M059J (cell line): ENCODE data around the gene PBX1. TPM values are rescaled to one million over a fixed set of nuclear protein-coding genes. Genes with fewer than 3 reads are reported as not detected.

Experiments
- DNase-seq: peaks from one replicate; pipeline ENCODE4 v3.0.0-alpha.2; 2012; ENCODE audit warnings: low read depth
- total RNA-seq: library from RNA; depleted of rRNA; stranded (reverse); fragments of >200 nt; shearing (Covaris generic); gene quantifications from 2 replicates; pipeline ENCODE4 v1.2.3, GENCODE V29; 2014

Gene PBX1
- total RNA-seq, 1 experiment from 2014 or later = 20.2 TPM

GRCh38 chr1:164756741-164757140, 197.8 kb downstream of the PBX1 start:
- no peak for DNase-seq

DNA sequence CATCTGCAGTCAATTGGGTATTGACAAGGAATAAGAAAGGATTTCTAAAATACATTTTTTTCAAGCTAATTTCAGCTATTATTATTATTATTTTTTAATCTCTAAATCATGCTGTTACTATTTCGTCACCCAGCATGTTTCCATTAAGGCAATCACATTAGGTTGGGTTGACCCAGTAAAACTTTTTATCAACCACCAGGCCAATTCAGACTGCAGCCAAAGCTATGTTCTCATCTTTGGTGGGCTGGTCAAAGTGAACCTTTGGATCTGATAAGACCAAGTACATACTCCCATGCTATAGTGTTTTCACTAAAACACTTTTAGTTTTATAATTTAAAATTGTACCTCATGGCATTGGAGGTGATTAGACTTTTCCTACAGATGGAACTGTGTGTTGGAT, 198.6 kb downstream of the PBX1 start:
- DNase-seq = no peak

- DNase-seq = no peak
Measured at GRCh38 chr1:164759144-164759920, 200.3 kb downstream of the PBX1 start.

DNA sequence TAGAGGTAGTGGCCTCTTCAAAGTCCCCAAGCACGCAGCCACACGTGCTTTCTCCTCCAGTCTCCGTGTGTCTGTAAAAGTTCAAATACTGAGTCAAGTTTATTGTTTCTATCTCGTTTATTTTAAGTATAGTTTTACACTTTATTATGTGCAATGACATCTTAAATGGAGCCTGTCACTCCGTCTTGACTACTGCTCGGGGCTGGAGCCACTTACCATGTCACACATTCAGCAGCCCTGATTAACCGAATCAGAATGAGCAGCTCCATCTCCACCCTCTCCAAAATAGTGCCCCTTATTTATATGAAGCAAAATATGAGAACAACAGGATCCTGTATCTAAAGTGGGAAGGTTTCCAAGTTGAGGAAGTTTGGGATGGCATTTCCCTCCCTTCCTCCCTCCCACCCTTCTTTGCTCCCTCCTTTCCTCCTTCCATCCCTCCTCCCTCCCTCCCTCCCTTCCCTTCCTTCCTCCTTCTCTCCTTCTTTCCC, 201.0 kb downstream of the PBX1 start:
- DNase-seq = no peak

GRCh38 chr1:164760569-164760968, 201.6 kb downstream of the PBX1 start:
- no peak for DNase-seq

DNA sequence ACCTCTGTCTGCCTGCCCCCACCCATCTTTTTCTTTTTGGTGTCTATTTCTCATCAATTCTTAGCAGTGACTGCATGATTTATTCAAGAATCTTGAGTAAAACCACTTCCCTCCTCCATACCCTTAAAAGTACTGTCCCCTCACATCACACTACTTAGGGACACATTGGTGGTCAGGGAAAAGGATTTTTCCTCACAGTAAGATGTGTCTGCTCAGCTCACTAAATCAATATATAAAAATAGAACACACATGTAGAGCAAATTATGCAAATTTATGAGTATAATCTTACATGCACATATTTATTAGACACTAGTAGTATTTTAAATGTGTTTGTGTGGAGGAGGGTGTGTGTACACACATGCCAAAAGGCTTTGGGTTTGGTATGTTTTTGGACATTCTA, 202.0 kb downstream of the PBX1 start:
- DNase-seq = no peak

- no peak for DNase-seq
Measured at GRCh38 chr1:164763098-164763497, 204.1 kb downstream of the PBX1 start.

- peak; percentile 42 for DNase-seq
Measured at GRCh38 chr1:164764333-164764732, 205.3 kb downstream of the PBX1 start.

DNA sequence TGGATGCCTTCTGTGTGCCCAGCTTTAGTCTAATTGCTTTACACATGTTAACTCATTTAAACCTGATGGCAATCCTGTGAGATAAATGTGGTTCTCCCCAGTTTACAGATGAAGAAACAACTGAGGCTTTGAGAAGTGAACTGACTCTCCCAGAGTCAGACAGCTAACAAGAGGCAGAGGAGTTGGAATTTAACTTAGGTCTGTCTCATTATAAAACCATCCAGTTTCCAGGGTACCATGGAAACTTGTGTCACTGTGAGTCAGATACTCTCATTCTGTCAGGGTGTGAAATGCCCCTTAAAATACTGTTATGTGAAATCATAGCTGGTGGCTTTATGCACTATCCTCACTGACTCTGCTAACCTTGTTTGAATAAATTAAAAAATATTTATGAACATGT, 206.6 kb downstream of the PBX1 start:
- DNase-seq = peak; percentile 94

- peak; percentile 30 for DNase-seq
Measured at GRCh38 chr1:164765992-164766720, 207.2 kb downstream of the PBX1 start.

- DNase-seq = peak; percentile 38
Measured at GRCh38 chr1:164767752-164768402, 208.9 kb downstream of the PBX1 start.

- no peak for DNase-seq
Measured at GRCh38 chr1:164768619-164769018, 209.6 kb downstream of the PBX1 start.

GRCh38 chr1:164769486-164770130, 210.6 kb downstream of the PBX1 start:
- no peak for DNase-seq

DNA sequence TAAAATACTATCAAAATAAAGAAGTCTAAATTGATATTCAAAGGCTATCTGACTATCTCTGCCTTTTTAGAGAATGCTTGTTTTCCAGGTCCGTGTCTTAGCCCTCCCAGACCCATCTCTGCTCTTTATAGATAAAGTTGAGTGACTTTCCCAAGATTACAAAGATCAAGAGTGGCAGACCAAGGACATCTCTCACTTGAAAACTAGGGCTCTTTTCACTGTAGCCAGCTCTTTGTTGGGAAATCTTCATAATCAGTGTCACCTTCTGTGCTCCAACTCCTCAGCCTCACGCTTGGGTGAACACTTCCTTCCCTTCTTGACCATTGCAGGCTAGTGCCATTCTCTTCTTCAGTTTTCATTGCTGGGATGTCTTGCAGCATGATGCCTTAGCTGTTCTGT, 211.1 kb downstream of the PBX1 start:
- DNase-seq = no peak

DNA sequence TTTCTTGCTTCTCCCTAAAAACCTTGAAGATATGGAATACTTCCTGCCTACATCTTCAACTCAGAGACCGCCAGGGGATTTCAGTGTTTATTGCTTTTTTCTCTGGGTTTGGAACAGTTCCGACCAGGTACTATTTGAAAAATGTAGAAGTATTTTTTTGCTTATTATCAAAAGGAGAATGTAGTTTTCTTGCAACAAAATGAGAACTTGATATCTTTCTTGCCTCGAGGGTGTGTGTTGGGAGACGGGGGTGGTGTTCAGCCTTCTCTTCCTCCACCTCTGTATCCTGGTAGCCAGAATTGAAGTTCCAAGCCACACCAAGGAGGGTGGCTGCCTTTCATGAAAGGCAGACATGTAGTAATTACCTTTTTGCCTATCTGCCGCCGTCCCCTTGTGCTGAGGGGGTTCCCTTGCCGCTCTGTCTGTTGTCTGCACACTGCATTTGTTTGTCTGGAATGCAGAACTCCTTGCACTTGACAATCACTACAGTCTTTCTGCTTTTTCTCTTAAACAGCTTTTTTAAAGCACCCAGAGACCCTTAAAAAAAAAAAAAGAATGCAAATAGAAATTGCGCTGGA, 212.1 kb downstream of the PBX1 start:
- no peak for DNase-seq

DNA sequence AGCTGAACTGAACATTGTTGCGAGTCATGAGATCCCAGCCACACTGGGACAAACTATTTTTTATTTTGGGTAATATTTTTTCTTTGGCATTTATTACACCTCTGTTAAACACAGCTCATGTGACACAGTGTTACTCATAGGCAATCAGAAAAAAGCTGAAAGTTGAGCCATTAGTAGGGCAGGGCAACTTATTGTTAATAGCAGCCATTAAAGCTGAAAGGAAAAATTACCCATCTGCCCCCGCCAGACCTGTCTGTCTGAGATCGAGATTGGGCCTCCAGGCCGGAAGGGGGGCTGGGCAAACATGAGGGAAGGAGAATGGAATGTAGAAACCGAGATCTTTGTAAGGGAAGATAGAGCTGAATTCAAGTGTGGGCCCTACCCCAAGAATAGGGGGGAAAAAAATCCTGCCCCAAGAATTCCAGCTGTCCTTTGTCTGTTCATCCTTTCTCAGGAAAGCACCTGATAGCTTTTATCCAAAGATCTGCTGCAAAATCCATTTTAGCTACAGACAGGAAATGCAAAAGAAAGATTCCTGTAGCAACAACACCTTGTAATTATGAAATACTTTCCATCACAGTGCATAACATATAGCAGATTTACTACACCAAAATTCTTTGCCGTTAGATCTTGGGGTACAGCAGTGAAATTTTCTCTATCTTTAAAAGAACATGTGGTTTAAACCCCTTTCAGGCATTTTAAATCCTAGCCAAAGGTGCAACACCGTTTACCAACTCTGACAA, 212.8 kb downstream of the PBX1 start:
- DNase-seq = peak; percentile 88

GRCh38 chr1:164772635-164773034, 213.7 kb downstream of the PBX1 start:
- DNase-seq = peak; percentile 97

DNA sequence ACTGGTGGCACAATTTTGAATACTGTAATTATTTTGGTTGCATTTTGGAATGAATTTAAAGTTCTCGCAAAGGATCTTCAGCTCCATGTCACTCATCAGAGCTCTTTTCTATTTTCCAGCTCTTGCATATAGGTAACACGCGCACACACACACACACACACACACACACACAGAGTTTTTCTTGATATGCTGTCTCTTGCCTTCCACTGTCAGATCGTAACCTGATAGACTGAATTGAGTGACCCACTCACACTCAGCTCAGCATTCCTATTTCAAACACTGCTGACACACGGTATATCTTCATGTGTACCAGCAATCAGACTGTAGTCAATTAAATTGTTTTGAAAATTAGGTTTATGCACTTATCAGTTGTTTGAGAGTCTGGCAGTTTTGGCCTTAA, 214.1 kb downstream of the PBX1 start:
- DNase-seq = no peak

GRCh38 chr1:164774413-164774812, 215.4 kb downstream of the PBX1 start:
- DNase-seq = no peak

DNA sequence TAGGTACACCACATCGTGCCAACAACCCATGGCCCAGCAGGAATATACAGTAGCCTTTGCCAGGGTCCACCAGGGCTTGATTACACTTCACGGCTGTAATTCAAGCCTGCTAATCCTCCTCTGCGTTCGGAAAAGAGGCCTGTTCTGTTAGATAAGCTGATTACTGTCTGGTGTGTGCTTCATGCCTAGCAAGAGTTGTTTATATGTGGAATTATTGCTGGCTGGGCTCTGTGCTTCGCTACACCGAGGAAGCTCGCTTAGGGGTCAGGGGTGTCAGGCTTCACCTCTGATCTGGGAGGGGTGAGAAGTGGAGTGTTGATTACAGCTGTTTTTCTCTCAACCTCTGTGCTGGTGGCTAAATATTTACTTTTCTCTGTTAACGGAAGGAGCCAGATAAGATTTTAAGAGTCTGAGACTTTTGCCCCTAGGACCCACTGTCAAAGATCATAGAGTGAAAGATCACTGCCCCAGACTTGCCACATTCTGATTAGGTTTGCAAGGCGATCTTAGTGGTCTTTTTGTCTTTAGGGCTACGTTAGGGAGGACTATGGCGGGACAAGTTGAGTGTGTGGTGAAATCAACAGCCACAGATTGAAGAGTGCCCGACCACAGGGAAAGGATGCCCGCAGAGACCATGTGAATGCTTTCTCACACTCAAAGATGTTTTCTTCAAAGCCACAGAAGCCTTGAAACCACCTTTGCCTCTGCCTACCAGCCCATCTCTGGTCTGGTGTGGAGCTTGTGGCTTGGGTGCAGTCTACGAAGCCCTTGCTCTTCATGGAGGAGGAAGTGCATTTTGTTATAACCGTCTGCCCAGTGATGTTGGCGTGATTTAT, 216.1 kb downstream of the PBX1 start:
- DNase-seq = no peak
